AG10803 (cell line): ENCODE data around the gene ZDHHC14.

ENCODE experiments used
- DNase-seq: peaks from one replicate; pipeline ENCODE4 v3.0.0; 2010; ENCODE audit warnings: low read depth
- H3K4me3 ChIP-seq: 2 replicates; pipeline ENCODE4 v1.5.1; 2011; ENCODE audit warnings: mild to moderate bottlenecking, low read length, control low read depth
- TF ChIP-seq, protein P1 (sequence below): conservative IDR thresholded peaks from 2 replicates; pipeline ENCODE4 v1.5.1; 2011; ENCODE audit warnings: mild to moderate bottlenecking, low read length, control low read depth, inconsistent platforms

Gene ZDHHC14

DNA sequence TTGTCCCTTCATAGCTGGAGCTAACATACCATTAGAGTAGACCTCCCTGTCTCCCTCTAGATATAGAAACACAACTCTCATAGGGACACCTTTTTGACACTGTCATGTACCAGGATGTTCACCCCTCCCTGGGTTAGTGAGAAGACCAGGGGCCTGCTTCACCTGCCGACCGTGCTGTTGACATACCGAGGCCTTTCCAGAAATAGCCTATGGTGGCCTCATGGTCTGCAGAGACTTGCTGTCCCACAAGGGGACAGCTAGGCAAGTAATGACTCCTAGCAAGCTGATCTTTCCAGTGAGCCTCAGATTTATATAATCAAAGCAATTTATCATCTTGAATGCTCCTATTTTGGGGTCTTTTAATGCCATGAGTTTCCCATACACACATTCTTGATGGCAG, 15.0 kb downstream of the ZDHHC14 start:
- no peak for DNase-seq
- TF ChIP-seq, protein P1, sequence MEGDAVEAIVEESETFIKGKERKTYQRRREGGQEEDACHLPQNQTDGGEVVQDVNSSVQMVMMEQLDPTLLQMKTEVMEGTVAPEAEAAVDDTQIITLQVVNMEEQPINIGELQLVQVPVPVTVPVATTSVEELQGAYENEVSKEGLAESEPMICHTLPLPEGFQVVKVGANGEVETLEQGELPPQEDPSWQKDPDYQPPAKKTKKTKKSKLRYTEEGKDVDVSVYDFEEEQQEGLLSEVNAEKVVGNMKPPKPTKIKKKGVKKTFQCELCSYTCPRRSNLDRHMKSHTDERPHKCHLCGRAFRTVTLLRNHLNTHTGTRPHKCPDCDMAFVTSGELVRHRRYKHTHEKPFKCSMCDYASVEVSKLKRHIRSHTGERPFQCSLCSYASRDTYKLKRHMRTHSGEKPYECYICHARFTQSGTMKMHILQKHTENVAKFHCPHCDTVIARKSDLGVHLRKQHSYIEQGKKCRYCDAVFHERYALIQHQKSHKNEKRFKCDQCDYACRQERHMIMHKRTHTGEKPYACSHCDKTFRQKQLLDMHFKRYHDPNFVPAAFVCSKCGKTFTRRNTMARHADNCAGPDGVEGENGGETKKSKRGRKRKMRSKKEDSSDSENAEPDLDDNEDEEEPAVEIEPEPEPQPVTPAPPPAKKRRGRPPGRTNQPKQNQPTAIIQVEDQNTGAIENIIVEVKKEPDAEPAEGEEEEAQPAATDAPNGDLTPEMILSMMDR: no peak
- H3K4me3 ChIP-seq: no peak overlapping the region

DNA sequence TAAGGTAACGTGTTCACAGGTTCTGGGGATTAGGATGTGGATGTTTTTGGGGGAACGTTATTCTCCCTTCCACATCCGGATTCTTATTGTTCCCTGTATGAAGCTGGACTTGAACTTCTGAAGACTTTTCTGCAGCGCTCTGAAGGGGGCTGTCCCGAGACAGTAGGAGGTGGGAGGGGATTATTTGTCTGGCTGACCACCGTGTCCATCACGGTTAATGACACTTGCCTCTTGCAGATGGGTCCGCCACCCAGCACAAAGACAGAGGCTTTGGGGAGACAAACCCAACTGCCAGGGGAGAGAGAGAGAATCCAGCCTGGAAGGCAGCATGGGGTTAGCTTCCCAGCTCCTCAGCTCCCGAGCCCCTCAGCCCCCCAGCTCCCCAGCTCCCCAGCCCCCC, 16.7 kb downstream of the ZDHHC14 start:
- DNase-seq: no peak
- no peak overlapping the region for H3K4me3 ChIP-seq
- TF ChIP-seq, protein P1: no peak

DNA sequence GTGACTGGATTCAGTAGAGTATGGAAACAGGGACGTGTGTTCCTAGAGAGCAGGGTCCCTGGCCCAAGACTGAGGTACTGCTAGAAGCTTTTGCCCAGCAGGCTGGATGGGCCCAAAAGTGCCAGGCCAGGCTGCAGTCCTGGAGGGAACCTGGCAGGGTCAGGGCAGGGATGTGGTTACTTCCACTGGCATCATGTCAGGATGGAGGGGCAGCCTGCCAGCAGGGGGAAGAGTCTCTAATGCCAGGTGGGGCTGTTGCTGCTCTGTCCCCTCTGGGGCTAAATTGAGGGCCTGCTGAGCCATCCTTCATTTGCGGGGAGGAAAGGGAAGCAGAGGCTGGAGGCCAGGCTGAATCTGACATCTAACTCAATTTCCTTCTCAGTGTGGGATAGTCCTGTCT, 17.2 kb downstream of the ZDHHC14 start:
- no peak for DNase-seq
- H3K4me3 ChIP-seq: no peak overlapping the region
- TF ChIP-seq, protein P1: no peak

DNA sequence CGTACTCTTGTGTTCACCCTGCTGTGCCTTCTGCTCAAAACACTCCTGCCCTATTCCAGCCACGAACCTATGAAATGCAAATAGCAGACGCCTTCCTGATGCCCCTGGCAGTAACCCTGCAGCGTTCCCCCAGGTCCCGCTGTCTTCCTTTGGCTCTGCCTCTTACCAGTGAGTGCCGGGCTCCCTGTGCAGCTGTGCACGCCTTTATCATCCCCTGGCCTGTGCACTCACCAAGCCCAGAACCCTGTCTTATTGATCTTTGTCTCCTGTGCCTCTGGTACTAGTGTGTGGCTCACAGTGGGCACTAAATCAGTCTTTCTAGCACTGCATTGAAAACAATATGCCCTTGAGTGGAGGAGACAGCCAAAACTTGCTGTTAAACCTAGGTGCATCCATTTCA, 19.7 kb downstream of the ZDHHC14 start:
- DNase-seq: no peak
- H3K4me3 ChIP-seq: no peak overlapping the region
- TF ChIP-seq, protein P1: no peak

DNA sequence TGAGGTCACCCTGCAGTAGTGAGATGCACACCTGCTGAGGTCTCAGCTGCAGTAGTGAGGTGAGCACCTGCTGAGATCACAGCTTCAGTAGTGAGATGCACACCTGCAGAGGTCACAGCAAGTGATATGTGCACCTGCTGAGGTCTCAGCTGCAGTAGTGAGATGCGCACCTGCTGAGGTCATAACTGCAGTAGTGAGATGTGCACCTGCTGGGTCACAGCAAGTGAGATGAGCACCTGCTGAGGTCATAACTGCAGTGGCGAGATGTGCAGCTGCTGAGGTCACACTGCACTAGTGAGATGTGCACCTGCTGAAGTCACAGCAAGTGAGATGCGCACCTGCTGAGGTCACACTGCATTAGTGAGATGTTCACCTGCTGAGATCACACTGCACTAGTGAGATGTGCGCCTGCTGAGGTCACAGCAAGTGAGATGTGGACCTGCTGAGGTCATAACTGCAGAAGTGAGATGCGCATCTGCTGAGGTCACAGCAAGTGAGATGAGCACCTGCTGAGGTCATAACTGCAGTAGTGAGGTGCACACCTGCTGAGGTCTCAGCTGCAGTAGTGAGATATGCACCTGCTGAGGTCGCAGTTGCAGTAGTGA, 20.8 kb downstream of the ZDHHC14 start:
- TF ChIP-seq, protein P1: no peak
- no peak for DNase-seq
- no peak overlapping the region for H3K4me3 ChIP-seq

DNA sequence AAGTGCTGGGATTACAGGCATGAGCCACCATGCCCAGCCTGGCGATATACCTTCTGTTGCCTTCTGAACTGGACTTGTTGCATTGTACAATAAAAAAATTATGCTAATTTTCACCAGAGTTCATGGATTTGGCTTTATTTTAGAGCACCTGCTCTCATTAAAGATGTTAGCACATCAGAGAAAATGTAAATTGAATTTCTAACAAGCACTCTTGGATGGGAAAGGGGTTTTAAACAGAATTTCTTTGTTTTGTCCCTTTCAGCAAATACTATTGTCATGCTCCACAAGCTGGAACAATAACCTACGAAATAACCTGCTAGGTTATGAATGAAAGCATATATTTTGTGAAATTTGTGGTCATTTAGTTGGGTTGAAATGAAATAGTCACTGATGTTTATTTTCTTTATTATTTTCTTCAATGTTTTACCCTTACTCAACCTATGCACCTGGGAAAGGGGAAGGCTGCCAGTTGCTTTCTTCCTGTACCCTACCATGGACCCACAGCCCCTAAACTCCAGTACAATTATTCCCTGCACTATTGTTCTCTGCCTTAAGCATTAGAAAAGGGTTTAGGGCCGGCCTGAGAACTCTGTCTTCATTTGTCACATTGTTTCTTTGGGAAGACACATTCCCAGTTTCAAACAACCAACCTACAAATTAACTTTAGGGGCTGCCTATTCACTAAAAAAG, 22.2 kb downstream of the ZDHHC14 start:
- TF ChIP-seq, protein P1: no peak
- DNase-seq: no peak

DNA sequence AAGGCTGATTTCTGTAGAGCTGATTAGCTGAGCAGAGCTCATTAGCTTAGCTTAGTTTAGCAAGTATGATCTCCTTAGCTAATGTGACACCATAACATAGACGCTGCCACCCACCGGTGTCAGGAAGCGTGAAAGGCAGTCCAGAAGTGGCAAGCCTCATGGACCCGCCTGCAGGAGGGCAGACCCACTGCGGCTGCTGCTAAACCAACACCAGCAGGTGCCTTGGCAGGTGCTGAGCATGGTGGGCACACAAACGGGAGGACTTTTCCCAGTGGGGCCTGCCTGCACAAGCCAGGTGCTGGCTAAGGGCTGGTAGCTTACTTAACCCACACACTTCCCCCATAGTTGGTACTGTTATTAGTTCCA, 22.7 kb downstream of the ZDHHC14 start:
- no peak overlapping the region for H3K4me3 ChIP-seq
- no peak for DNase-seq
- TF ChIP-seq, protein P1: no peak

More for the DNA sequence above, 22.2 kb downstream of the ZDHHC14 start:
- H3K4me3 ChIP-seq: no peak overlapping the region
